Measurements from ENCODE around the gene SLC22A1.
"Not testable (repeated sequence)": the region's sequence is repeated elsewhere in the genome, so short reads cannot be mapped to it uniquely, and the experiment has no call there.

SLC22A1 gene

DNA sequence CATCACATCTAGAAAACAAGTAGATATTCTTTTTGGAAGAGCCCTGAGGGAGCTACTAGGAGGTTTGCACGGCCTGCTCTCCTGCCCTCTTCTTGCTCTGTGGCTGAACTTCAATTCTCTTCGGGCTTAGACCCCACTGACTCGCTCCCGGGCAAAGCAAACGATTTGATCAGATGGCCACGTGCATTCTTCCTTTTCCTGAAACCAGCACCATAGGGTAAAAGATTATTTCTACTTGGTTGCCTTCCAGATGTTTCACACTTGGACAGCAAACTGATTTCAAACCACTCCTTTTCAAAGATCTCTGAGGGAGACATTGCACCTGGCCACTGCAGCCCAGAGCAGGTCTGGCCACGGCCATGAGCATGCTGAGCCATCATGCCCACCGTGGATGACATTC lies at the start of gene SLC22A1:
Gene SLC22A1, plus strand, starts transcription at position 258 of the 400 bp plus-strand sequence. Its CDS starts 121 bp downstream, at position 379.
- no peak for DNase-seq

DNA sequence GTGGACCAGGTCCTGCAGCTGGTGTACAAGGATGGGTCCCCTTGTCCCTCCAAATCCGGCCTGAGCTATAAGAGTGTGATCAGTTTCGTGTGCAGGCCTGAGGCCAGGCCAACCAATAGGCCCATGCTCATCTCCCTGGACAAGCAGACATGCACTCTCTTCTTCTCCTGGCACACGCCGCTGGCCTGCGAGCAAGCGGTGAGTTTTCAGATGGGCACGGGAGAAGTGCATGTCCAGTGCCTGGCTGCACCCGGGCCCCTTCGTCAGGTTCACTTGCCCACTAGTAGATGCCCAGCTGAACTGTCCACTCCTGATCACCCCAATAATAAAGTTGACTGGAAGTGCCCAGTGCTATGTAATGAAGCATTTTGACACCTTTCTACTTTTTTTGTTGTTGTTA lies 48.3 kb upstream of the SLC22A1 start:
- no peak for DNase-seq

DNA sequence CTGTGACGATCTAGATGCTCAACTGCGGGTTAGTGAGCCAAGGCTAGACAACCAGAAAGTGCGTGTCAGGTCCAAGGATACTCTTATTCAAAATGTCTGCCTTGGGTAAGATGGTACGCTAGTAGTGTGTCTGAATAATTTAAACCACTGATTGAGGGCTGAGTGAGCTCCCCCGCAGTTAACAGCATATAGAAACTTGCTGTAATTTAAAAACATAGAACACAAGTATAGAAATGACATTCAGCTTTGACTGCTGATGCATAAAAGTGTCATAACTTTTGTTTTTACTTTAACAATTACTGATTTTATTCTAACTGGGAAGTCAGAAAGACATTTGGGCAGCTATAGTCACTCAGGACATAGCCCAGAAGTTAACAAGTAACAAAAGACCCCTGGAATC lies 45.6 kb upstream of the SLC22A1 start:
- DNase-seq, result no peak

DNA sequence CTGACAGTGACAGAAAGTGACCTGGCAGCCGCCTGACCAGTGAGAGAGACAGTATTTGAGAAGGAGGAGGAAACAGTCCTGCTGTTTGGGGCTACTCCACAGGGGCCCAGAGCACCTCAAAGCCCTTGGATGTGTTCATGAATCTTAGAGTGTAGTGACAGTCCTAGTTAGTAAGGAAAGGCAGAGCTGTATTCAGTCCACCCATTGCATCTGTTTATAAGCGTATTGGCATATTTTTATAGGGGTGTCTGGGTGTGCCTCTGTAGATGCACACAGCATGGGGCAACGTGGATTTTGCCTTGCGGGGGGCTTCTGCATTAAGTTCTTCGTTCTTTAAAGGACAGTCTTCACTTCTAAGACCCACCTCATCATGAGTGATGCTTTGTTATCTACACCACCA lies 44.6 kb upstream of the SLC22A1 start:
- DNase-seq, result no peak

DNA sequence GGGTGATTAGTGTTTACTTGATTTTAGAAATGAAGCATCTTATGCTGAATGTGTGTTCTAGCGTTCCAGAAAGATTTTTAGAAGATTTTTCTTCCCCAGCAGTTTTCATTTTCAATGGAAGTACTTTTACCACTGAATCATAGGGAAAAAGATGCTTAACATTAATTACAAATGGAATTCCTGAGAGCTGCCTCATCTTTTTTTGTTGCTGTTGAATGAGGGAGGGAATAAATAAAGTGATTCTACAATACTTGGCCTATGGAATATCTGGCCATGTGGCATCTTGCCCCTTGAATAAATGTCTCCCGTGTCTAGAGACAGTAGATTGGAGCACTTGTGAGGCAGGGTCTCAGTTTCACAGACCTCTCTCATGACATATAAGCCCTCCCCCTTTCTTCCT lies 44.1 kb upstream of the SLC22A1 start:
- no peak for DNase-seq

DNA sequence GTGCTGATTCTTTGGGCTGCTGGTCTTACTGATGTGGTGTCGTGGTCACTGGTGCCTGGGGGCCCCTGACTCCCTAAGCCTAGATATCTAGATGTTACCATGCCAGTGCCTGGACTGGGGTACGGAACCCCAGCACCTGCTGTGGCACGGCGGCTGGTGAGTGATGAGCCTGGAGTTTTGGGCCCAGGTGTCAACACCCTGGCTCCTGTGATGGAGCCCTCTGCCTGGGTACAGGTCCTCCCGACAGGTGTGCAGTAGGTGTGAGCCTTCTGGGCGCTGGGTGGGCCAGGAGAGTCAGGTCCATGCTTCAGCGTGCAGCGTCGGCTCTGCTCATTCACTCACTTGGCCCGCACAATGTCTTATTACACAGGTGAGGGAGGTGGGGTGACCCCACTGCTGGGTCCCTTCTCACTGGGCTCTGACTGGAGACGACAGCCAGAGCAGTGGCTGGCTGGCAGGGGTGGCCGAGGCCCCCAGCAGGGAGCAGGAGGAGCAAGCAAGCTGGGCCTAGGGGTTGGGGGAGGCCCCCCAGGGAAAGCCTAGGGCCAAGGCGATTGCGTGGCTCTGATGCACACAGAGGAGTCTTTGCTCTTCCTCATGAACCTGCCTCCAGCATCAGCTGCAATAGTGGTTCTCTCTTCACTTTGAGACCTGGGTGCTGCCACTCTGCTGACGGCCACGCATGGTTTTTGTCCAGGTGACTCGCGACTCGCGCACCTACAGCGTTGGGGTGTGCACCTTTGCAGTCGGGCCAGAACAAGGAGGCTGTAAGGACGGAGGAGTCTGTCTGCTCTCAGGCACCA lies 42.5 kb upstream of the SLC22A1 start:
- no peak for DNase-seq

DNA sequence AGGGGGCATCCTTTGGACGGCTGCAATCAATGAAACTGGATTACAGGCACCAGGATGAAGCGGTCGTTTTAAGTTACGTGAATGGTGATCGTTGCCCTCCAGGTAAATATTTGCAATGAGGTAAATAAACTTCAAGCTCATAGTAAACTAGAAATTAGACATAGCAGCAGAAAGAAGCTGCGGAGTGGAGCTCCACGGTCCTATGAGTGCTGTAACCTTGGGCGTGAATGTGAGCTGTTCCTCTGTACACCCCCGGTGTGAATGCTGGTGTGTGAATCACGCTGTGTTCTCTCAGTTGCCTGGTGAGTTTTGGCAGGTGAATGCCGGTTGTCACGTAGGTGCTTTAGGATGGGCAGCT lies 42.0 kb upstream of the SLC22A1 start:
- DNase-seq, result no peak

DNA sequence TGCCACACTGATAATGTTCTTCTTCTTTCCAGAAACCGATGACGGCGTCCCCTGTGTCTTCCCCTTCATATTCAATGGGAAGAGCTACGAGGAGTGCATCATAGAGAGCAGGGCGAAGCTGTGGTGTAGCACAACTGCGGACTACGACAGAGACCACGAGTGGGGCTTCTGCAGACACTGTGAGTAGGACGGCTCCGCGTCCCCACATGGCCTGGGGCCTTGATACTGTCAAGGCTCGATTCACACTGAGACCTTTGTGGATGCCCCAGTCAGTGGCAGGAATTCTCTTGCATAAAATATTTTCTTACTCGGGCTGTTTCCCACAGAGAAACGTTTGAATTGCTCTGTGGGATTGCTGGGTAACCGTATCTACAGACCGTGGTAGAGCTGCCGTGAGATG lies 41.5 kb upstream of the SLC22A1 start:
- DNase-seq, result no peak

DNA sequence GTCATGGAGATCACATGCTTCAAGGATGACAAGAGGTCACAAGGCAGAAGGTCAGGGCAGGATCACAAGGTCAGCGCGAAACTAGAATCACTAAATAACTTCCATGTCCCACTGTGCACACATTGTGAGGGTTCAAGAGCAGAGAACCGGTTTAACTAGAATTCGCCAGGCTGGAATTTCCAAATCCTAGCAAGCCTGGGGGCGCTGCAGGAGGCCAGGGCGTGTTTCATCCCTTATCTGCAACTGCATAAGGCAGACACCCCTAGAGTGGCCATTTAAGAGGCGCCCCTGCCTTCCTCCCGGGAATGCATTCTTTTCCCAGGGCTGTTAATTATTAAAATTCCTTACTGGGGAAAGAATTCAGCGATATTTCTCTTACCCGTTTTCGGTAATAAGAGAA lies 40.2 kb upstream of the SLC22A1 start:
- DNase-seq, result no peak

DNA sequence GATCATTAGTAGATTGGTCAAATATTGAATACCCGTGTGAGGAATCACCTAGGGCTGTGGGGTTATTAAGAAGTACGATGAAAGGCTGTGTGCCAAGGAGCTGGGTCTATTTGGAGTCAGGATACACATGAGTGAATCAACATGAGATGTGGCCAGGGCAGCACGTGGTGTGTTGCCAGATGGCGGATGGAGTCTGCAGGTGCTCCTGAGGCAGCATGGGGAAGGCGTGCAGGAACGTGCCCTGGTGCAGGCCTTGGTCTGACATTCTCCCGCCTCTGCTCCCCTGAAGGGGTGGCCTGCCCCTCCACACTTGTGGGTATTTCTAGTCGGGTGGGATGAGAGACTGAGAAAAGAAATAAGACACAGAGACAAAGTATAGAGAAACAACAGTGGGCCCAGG lies 39.0 kb upstream of the SLC22A1 start:
- DNase-seq, result no peak

DNA sequence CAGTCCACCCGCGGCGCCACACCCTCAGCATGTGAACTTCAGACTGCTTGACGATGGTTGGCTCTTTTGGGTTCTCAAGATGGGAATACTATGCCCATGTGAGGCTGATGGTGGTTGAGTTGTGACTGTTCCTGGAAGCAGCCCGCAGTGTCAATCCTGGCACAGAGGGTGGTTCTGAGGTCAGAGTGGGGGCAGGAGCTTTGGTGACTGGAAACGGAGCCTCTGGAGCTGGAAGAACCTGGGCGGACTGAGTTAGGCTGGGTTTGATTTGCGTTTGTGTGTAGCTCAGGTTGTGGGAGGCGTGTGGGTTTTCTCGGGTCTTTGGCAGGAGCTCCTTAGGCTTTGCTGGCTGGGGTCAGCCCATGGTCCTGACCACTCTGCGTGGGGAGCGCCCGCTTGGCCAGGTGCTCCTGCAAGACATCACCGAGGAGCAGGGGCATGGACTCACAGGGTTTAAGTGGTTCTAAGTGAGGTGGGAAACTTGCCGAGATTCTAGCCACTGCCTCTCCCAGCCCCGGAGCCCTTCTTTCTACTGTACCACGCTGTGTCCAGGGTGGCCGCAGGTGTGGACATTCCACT lies 37.3 kb upstream of the SLC22A1 start:
- DNase-seq, result no peak

DNA sequence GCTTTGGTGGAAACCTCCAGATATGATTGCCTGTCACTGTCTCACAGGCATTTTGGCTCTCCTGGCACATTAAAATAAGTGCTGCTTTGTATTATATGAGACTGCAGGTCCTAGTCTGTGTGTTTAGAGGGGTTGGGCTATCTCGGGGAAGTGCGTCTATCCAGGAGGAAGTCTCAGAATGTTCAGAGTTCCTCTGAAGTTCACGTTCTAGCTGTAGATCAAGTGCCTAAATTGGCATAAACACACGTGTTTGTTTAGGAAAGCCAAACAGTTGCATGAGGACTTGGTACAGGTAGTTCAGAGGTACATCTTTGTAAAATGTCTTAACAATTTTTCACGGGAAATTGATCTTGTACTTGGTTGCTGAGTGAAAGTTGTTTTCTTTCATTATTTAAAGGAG lies 36.4 kb upstream of the SLC22A1 start:
- no peak for DNase-seq

DNA sequence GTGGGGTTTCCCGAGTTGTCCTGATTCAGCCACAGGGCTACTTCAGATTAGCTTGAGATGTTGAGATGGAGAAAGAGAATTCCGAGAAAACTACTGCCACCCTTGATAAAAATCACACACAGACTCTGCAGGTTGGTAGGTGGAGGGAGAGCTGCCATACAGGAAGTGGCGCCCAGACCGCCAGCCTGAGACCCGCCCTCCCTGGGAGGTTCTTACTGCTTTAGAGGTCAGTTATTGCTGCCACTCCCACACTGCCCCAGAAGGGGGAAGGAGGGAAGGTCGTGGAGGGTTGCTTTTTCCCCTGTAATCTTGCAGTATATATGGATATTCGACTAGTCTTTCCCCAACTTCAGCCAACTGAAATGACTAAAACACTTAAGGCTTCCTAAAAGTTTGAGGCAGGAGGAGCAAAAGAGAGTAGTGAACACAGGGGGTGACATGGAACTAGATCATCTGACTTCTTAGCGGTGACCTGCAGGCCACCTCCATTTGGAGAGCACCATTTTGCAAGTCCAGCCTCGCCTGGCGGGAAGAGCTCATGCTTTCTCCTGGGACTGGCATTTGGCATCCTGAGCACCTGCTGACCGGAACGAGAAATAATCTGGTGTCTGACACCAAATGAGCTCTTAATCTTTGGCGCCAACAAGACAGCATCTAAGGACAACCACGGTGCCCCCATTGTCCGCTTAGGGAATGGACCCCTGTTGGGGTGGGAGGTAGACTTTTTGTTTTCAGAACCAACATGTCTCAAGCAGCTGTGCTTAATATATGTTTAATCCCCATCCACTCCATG lies 35.7 kb upstream of the SLC22A1 start:
- no peak for DNase-seq

DNA sequence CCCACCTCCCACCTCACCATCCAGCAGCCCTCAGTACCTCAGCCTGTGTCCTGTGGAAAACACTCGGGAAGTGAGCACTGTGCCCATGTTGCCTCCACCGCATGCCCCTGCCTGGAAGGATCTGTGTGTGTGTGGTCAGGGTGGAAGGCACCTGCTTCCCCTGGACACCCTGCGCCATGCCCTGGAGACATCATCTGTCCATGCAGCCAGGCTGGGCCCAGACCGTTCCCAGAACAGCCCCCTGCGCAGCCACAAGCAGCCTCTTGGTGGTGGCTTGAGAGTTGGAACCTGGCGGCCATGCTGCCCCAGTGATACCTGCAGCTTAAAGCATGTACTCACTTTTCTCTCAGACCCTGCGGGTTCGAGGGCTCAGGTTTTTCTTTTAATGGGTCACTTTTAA lies 34.9 kb upstream of the SLC22A1 start:
- no peak for DNase-seq

DNA sequence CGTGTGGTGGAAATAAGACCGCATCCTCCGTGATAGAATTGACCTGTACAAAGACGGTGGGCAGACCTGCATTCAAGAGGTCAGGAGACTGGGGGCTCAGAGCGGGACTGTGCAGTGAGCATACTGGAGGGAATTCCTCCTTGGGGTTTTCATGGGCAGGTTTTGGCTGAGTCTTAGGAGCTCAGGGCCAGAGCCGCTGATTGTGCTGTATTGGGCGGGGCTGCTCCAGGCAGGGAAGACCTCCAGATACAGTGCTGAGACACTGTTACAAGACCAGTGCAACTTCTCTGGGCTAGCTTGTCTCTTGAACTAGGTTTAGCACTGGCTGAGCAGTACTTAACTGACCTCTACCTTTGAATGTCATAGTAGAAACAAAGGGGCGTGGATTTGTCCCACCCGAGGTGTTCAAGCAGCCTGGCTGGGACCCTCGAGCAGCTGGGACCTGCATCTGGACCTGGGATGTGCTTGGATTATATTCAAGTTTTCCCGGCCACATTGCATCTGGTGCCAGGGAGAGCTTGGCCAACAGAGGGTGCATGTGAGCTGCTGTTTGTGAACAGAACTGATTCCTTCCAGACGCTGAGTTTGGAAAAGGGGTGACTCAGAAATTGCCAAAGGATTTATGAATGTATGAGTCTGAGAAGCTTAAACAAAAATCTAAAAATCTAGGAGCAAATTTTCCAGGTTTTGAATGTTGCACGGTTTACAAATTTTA lies 33.4 kb upstream of the SLC22A1 start:
- no peak for DNase-seq

DNA sequence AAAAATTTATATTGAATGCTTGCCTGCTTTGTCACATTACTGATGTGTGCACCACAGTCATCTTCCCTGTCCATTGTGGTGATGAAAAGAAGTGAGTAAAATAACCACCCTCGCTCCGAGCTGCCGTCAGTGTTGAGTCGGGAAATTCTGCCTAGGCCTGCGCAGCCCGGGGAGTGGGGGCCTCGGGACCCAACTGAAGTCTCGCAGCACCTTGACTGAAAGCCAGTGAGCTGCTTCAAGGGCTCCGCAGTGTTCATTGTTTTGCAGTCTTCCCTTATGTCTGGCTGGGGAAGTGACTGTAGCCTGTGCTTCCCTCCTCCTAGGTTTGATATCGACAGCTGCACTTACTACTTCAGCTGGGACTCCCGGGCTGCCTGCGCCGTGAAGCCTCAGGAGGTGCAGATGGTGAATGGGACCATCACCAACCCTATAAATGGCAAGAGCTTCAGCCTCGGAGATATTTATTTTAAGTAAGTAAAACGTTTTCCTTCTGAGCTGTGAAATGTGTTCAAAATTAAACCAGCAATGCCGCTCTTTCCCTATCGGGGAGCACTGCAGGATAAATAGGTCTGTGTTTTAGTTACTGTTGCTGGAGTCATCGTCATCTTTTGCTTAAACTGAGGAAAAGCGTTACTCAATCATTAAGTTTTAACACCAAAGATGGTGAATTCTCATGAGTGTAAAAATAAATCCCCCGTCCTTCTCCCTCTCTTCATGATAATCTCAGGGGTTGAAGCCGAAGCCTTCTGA lies 32.7 kb upstream of the SLC22A1 start:
- no peak for DNase-seq

DNA sequence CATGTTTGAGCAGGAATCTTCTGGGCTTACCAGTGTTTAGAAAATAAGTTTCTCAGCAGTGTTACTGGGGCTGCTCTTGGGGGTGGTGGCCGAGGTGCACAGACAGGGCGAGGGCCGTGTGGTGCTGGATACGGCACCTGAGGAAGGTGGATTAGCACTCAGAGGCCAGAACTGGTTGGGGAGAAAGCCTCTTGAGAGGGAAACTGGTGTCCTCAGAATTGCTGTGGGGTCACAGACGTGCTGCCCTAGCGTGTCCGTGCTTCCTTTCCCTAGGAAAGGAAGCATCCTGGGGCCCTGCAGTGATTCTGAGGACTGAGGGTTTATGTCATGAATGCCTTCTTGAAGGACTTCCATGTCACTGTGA lies 32.1 kb upstream of the SLC22A1 start:
- DNase-seq, result no peak

DNA sequence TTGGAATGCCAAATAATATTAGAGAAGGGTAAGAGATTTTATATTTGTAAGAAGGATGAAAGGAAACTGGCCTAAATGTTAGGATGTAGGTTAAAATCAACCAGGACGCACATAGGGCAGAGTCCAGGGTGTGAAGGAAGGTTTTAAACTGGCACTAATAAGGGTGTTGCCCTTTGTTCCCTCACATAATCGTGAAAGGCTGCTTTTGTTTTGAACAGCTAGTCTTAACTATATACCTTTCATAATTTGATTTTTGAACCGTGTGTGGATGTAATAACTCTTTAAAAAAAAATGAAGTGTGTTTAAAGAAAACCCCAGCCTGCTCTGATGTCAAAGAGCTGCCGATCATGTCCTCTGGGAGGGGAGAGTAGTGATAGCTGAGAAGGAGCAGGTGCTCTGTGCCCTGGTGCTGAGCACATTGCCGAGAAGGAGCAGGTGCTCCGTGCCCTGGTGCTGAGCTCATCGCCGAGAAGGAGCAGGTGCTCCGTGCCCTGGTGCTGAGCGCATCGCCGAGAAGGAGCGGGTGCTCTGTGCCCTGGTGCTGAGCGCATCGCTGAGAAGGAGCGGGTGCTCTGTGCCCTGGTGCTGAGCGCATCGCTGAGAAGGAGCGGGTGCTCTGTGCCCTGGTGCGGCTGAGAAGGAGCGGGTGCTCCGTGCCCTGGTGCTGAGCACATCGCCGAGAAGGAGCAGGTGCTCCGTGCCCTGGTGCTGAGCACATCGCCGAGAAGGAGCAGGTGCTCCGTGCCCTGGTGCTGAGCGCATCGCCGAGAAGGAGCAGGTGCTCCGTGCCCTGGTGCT lies 31.0 kb upstream of the SLC22A1 start:
- not testable (repeated sequence) for DNase-seq

DNA sequence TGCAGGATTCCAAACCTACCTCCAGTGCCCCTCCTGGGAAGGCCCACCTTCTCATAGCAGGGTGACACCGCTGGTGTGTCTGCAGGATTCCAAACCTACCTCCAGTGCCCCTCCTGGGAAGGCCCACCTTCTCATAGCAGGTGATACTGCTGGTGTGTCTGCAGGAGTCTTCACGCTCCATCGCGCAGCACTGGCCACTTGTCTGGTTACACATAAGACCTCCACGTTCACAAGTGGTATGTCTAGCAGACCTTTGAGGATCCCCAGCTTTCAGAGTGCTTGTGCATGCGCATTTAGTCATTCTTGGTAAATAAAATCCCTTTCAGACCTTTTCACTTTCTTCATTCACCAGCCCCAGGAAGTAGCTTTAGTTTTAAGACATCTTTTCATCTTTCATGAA lies 29.4 kb upstream of the SLC22A1 start:
- not testable (repeated sequence) for DNase-seq

DNA sequence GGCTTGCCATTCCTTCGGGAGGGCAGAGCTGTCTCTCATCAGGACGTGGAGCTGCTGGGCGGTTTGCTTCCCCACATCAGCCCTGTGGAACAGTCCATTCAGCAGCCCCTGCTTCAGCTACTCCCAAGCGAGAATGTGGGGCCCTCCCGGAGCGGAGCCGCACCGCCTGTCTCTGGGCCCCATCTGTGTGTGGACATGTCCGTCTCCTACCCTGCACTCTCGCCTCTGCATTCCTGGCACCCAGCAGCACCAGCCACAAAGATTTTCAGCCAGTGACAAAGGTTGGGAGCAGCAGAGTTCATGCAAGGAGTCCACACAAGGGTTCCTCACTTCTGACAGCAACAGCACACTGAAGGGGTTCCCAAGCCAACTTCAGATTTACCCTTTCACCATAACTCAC lies 29.0 kb upstream of the SLC22A1 start:
- DNase-seq, result no peak

DNA sequence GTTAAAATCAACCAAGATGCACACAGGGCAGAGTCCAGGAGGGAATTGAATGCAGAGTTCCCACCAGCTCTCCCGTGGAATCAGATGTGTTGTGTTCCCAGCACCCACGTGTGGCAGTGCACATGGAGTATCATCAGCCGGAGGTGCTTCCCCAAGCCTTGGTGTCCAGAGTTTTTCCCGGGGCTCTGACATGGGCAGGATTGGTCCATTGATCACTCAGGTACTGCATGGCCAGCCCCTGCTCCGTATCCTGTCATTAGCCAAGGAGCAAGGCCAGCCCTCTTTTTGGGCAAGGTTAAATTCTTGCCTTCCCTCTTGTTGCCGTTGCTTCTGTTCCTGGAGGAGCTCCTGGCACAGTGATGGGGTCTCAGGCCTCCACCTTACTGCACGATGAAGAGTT lies 28.6 kb upstream of the SLC22A1 start:
- DNase-seq, result no peak

DNA sequence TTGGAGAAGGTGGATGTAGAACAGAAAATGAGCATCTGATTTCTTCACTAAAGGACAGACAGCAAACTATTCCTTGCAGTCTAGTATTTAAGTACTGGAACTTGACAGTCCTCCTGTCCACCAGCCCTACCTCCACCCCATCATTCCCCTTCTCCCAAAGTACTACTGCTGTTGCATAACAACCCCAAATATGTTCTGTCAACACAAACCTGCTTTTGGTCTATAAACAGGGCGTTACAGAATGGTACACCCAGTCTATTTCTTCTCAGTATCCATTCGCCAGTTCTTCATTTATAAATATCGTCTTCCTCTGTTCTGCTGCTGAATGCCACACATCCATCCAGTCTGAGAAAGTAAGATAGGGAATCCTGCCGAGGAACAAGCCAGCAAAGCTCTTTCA lies 27.7 kb upstream of the SLC22A1 start:
- no peak for DNase-seq
